ENCODE results near the gene ALDOB.

Gene ALDOB

DNA sequence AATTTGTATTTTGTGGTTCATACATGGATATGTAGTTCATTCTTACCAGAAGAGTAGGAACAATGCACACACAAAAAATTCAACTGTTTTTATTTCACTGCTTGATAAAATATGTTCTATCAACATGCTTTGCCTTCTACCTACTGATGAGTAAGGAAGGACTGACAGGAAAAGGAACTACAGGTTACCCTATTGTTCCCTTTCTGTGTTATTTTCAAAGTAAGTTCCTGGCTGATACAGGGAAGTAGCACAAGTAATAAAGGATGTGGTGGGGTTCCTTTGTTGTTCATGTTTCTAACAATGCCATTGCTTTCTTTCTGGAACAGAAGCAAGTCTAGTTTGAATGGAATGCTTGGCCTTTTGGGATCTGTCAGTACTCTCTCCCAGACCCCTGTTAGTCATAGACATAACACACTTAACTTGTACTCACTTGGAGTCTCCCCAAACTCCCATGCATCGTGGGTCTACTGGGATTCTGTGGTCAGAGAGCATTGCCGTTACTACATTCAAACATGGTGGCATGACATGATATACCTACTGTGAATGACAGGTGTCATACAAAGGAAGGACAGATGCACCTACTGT is 20.2 kb upstream of the ALDOB start:
- no peak for DNase-seq

- no peak for DNase-seq
These were observed 18.4 kb upstream of the ALDOB start for GRCh38 chr9:101453776-101454570.

DNA sequence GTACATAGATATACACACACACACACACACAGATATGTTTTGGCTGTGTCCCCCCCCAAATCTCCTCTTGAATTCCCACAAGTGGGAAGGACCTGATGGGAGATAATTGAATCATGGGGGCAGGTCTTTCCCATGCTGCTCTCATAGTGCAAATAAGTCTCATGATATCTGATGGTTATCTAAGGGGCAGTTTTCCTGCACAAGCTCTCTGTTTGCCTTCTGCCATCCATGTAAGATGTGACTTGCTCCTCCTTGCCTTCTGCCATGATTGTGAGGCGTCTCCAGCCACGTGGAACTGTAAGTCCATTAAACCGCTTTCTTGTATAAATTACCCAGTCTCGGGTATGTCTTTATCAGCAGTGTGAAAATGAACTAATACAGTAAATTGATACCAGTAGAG is 15.9 kb upstream of the ALDOB start:
- DNase-seq: no peak

DNA sequence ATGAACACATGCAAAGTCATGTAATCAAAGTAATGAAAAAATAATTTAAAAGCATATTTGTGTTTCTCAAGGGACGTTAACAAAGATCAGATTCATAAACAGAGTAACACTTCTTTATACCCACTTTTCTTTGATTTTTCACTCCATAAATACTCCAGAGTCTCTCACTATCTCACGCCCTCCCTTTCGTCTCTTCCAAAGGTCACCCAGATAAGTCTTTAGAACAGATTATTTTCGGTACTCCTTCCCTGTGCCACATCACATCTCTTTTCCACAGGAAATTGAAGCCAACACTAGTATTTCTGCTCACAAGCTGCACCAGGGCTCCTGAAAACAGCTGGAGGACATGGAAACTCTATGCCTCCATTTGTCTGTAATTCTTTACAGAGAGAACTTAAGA is 15.4 kb upstream of the ALDOB start:
- DNase-seq: no peak

DNA sequence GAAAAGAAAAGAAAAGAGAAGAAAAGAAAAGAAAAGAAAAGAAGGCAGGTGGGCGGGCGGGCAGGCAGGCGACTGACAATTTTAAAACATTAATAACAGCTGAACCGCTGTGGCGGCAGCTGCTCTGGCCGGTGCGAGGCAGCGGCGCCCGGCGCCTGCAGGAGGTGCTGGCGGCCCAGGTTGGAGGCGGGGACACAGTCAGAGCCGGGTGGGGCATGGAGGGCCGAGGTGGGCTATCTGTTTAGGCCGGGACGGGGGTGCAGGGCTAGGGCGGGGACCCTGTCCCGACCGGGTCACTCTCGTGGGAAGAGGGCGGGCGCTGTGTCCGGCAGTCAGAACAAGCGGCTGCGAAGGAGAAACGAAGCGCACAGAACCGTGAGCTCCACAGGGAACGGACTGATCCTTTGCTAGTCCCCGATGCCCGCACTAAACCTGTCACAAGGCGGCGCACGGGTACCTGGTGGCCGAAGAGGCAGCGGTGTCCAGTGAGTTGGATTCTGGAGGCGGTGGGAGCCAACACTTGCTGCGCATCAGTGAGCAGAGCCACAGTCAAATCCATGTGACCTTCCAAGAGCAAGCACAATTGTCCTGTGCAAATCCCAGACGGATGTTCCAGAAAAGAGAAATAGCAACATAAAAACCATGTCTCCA is 13.6 kb upstream of the ALDOB start:
- peak; percentile 61 to 83 for DNase-seq

- DNase-seq: no peak
These were observed 13.1 kb upstream of the ALDOB start for GRCh38 chr9:101448680-101449070.

- no peak for DNase-seq
These were observed 11.2 kb upstream of the ALDOB start for GRCh38 chr9:101446732-101447131.

GRCh38 chr9:101445353-101446029 is 9.9 kb upstream of the ALDOB start:
- no peak for DNase-seq

DNA sequence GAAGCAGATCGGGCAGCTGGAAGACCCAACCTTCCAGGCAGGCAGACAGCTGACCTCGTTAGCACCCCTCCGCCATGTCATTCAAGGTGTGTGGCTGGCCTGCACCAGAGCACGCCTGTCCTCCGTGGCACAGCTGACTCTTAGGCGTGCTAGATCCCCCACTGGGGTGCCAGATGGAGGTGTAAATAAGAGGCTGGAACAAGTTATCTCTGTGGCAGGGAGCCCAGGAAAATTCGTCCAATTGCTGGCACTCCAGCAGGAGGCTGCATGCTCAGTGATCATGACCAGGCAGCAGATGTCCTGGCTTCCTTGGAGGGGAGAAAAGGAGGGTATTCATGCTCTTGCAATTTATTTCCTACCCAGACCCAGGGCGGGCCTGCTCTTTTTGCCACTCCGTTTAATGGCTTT is 7.8 kb upstream of the ALDOB start:
- no peak for DNase-seq

GRCh38 chr9:101442736-101443135 is 7.2 kb upstream of the ALDOB start:
- DNase-seq: no peak

GRCh38 chr9:101442318-101442717 is 6.7 kb upstream of the ALDOB start:
- DNase-seq: no peak

GRCh38 chr9:101440714-101441230 is 5.2 kb upstream of the ALDOB start:
- DNase-seq: no peak

DNA sequence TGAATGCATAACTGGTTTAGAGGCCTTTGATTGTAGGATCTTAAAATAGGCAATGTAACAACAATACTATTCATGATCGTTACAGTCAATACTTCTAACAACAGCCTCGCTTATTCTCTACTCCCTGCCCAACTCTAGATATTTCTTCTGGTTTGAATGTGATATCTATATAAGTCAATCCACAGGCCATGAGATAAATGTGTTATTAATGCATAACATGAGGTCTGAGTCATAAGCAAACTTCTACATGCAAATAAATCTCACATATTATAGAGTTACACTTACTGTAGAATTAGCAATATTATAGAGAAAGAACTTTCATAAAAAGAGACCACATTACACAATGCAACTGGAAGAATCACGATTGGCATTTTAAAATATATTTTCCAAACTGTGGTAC is 2.9 kb upstream of the ALDOB start:
- no peak for DNase-seq

DNA sequence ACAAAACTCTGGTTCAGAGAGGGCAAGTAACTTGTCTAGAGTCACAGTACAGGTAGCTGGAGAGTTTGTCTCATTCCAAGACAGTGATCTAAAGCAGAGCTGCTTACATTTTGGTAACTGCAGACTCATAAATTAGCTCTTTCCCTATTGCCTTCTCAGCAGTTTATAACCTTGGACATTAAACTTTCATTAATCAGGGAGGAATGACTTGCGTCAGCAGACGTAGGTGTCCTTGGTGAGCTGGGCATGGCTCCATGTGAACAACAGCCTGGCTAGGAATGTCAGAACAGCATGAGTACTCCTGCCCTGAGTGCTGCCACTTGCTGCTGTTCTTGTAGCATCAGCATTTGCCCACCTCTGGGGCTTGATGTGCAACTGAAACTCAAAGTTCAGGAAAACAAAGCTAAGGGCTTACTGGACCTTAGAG is 2.2 kb upstream of the ALDOB start:
- no peak for DNase-seq

DNA sequence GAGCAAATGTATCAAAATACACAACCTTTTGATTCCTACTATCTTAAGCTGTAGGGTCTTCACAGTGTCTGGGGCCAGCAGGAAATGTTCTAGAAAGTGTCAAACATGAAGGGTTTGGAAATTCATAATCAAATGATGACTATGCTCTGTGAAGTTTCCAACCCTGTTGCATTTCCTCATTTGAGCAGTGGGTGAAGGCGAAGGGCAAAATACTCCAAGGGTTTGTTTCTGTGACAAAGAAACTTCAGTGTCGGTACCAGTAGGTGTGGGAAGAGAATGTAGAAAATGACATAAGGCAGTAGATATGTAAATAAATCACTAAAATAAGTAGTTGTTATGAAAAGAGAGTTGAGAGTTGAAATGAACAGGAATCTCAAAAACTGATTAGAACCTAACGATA is 576 bp downstream of the ALDOB start:
- no peak for DNase-seq

- no peak for DNase-seq
These were observed 2.3 kb downstream of the ALDOB start for GRCh38 chr9:101433229-101433628.

GRCh38 chr9:101432740-101433139 is 2.8 kb downstream of the ALDOB start:
- DNase-seq: no peak

GRCh38 chr9:101432171-101432570 is 3.4 kb downstream of the ALDOB start:
- no peak for DNase-seq

DNA sequence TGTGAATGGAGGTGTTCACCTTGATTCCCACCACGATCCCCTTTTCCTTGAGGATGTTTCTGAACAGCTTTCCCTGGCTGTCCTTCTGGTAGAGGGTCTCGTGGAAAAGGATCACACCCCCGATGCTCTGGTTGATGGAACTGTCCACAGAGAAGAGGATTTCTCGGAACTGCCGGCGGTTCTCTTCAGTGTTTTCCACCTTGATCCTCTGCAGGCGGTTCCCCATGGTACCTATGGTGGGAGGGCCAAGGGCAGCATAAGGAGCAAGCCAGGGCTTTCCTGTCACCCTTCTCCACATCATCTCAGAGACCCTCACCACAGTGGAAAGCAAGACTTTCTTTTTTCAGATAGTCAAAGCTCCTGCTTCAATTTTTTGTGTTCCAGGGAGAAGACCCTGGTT is 5.8 kb downstream of the ALDOB start:
- DNase-seq: no peak

DNA sequence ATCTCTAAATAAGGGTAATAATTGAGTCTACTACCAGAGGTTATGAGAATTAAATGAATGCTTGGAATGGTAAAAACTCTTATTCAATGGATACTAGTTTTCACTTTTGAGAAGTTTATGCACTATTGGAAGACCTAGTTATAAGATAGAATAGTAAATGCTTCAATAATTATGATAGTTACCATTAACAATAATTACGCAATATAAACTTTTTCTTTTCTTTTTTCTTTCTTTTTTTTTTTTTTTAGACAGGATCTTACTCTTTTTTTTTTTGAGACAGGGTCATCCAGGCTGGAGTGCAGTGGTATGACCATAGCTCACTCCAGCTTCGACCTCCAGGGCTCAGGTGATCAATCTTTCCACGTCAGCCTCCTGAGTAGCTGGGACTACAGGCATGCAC is 6.7 kb downstream of the ALDOB start:
- no peak for DNase-seq

- no peak for DNase-seq
These were observed 7.5 kb downstream of the ALDOB start for GRCh38 chr9:101427957-101428655.

- no peak for DNase-seq
These were observed 8.2 kb downstream of the ALDOB start for GRCh38 chr9:101427358-101427757.

DNA sequence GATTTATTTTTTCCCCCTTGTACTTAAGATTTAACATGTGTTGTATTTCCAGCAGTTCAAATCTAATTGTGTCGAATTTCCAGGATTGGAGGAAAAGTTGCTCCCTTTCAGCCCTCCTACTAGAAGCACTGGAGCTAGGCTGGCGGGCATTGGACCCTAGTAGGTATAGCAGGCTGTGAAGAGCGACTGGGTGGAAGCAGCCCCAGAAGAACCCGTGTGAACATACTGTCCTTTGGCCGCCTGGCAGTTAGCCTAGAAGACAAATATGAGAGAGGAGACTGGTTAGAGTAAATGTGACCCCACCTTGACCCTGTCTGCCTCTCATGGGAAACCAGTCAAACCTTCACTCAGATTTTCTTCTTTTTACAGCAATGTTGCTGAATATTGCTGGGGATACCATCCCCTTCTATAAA is 13.9 kb downstream of the ALDOB start:
- no peak for DNase-seq

Data from NCI-H526 (cell line).